ENCODE data around the gene RBFOX2. TPM values are rescaled to one million over a fixed set of nuclear protein-coding genes. Genes with fewer than 3 reads are reported as not detected.
A peak's percentile ranks its signal among the peaks of the same experiment; 100 is the strongest.

The RBFOX2 gene
- total and polyA plus RNA-seq, 10 donors = 2.6 to 39.6 (median 31.8) TPM

GRCh38 chr22:35921777-35922176, 106.8 kb downstream of the RBFOX2 start:
- Histone ChIP-seq H3K36me3 (no peaks in the 10 kb centered on the region), H3K4me1 (peaks cover 0 to 17% (median 7%) of the 10 kb centered on the region in 6 donors), H3K27me3 (replicated peaks in 1 of 7) (no peaks in the 10 kb centered on the region), H3K9me3 (no peaks in the 10 kb centered on the region), H3K4me3 (no peak overlapping the region), H3K27ac (peak overlapping the region in 3 of 8 donors; percentile 8 to 19 (median 9))
- intact Hi-C loops (cut with DNase I; ENCODE audit: low total_unique reads) = loop anchor here (10.0 kb wide), 1 partner anchor 297 kb away; no protein-coding TSS in a partner anchor
- no peak for DNase-seq
- TF ChIP-seq POLR2A (IDR thresholded peaks at IDR 0.05) = no peak
- TF ChIP-seq CTCF (IDR thresholded peaks at IDR 0.05 in 8 of 11, conservative IDR thresholded peaks at IDR 0.05 in 3 of 11) = peak in 8 of 11 experiments; percentile 16 to 68 (median 55)
- peak in 1 of 3 donors; percentile 33 for TF ChIP-seq POLR2AphosphoS5 (IDR thresholded peaks at IDR 0.05)

DNA sequence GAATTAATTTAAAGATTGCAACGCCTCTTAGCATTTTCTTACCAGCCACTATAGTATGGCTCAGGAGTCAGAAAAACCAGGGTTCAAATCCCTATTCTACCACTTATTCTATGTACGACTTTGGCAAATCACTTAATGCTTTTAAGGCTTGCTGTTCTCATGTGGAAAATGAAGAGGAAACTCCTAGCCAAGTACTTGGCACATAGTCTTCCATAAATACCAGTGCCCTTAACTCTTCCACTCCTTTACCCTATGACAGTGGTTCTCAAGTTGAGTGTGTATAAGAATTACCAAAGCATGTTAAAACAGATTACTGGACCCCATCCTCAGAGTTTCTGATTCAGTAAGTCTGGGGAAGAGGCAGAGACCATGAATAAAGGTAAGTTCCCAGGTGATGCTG, 107.6 kb downstream of the RBFOX2 start:
- Histone ChIP-seq H3K4me3 (no peak overlapping the region), H3K36me3 (no peaks in the 10 kb centered on the region), H3K9me3 (no peaks in the 10 kb centered on the region), H3K27ac (no peak overlapping the region), H3K27me3 (replicated peaks in 1 of 7) (no peaks in the 10 kb centered on the region), H3K4me1 (peaks cover 0 to 19% (median 8%) of the 10 kb centered on the region in 6 donors)
- TF ChIP-seq POLR2AphosphoS5 (IDR thresholded peaks at IDR 0.05) = no peak
- TF ChIP-seq CTCF (IDR thresholded peaks at IDR 0.05 in 8 of 11, conservative IDR thresholded peaks at IDR 0.05 in 3 of 11) = no peak
- no peak for TF ChIP-seq POLR2A (IDR thresholded peaks at IDR 0.05)
- DNase-seq = no peak
- WGBS, 5 donors = 79 to 85% (median 83%) methylated on average over 2 of the region's 2 CpGs
- intact Hi-C loops (cut with DNase I; ENCODE audit: low total_unique reads) = loop anchor here (10.0 kb wide), 1 partner anchor 296 kb away; no protein-coding TSS in a partner anchor

- Histone ChIP-seq H3K36me3 (no peaks in the 10 kb centered on the region), H3K9me3 (no peaks in the 10 kb centered on the region), H3K27ac (no peak overlapping the region), H3K4me1 (peaks cover 11 to 39% (median 25%) of the 10 kb centered on the region in 6 donors), H3K4me3 (no peak overlapping the region), H3K27me3 (replicated peaks in 1 of 7) (peaks cover 0 to 11% (median 0%) of the 10 kb centered on the region in 7 donors)
- intact Hi-C loops (cut with DNase I; ENCODE audit: low total_unique reads) = no loop called here
- WGBS, 5 donors = 91 to 94% (median 93%) methylated on average over 8 of the region's 8 CpGs
- DNase-seq = no peak
- no peak for TF ChIP-seq POLR2A (IDR thresholded peaks at IDR 0.05)
- TF ChIP-seq CTCF (IDR thresholded peaks at IDR 0.05 in 8 of 11, conservative IDR thresholded peaks at IDR 0.05 in 3 of 11) = no peak
- TF ChIP-seq POLR2AphosphoS5 (IDR thresholded peaks at IDR 0.05) = no peak
These were observed 109.6 kb downstream of the RBFOX2 start for GRCh38 chr22:35919002-35919542.

- Histone ChIP-seq H3K27me3 (replicated peaks in 1 of 7) (peaks cover 0 to 14% (median 0%) of the 10 kb centered on the region in 7 donors), H3K9me3 (no peaks in the 10 kb centered on the region), H3K27ac (no peak overlapping the region), H3K36me3 (no peaks in the 10 kb centered on the region), H3K4me1 (peaks cover 11 to 45% (median 30%) of the 10 kb centered on the region in 6 donors), H3K4me3 (no peak overlapping the region)
- no peak for DNase-seq
- TF ChIP-seq CTCF (IDR thresholded peaks at IDR 0.05 in 8 of 11, conservative IDR thresholded peaks at IDR 0.05 in 3 of 11) (no peak), POLR2AphosphoS5 (IDR thresholded peaks at IDR 0.05) (no peak), POLR2A (IDR thresholded peaks at IDR 0.05) (no peak)
- intact Hi-C loops (cut with DNase I; ENCODE audit: low total_unique reads) = no loop called here
- WGBS, 5 donors = 75 to 89% (median 82%) methylated on average over 3 of the region's 3 CpGs
These were observed 110.2 kb downstream of the RBFOX2 start for GRCh38 chr22:35918456-35918855.
